Suprapubic skin (tissue), 3 donors: Measurements from ENCODE around the gene TRNP1.

Source experiments
- EP300 ChIP-seq: sonication (generic); formaldehyde crosslinking; IDR thresholded peaks from one replicate; pipeline ENCODE4 v1.6.1; 2017; ENCODE audit warnings: antibody characterized with exemption
- POLR2A ChIP-seq, 2 donors: fragments of 450-650 bp; IDR thresholded peaks; one replicate each; pipeline ENCODE4 v1.6.1; 2017; ENCODE audit warnings: antibody characterized with exemption in 2 of 2, mild to moderate bottlenecking in 2 of 2, moderate library complexity in 2 of 2
- TF ChIP-seq, protein P1 (sequence below), 2 donors: fragments of 200-600 bp in 1 of 2; fragments of 450-650 bp in 1 of 2; sonication (generic) in 1 of 2; IDR thresholded peaks; one replicate each; pipeline ENCODE4 v1.5.1; 2016 to 2019; ENCODE audit warnings: antibody characterized with exemption in 2 of 2, mild to moderate bottlenecking in 1 of 2, moderate library complexity in 1 of 2

DNA sequence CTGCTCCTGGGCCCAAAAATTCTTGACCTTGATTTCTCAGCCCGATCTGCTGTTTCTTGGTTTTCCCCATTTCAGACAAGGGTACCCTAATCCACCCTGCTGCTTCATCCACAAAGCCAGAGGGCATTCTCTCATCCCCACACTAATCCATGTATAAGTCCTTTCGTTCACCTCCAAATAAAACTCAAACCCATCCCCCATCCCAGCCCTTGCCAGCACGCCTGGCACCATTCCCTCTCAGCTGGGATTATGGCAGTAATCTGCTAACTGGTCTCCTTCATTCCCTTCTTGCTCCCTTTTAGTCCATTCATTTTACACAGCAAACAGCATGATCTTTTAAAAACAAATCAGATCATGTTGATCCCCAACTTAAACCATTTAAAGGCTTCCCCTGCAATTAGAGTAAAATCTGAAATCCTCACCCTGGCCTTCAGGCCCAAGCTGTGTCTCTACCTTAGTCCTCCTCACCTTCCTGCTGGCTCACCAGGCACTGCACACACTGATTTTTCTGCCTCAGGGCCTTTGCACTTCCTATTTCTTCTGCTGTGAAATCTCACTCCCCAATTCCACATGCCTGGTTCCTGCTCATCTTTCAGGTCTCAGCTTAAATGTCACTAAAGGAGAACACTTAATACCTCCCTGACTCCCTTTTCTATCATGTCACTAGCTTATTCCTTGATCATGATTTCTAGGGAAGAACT, 12.2 kb upstream of the TRNP1 start:
- TF ChIP-seq, protein P1, sequence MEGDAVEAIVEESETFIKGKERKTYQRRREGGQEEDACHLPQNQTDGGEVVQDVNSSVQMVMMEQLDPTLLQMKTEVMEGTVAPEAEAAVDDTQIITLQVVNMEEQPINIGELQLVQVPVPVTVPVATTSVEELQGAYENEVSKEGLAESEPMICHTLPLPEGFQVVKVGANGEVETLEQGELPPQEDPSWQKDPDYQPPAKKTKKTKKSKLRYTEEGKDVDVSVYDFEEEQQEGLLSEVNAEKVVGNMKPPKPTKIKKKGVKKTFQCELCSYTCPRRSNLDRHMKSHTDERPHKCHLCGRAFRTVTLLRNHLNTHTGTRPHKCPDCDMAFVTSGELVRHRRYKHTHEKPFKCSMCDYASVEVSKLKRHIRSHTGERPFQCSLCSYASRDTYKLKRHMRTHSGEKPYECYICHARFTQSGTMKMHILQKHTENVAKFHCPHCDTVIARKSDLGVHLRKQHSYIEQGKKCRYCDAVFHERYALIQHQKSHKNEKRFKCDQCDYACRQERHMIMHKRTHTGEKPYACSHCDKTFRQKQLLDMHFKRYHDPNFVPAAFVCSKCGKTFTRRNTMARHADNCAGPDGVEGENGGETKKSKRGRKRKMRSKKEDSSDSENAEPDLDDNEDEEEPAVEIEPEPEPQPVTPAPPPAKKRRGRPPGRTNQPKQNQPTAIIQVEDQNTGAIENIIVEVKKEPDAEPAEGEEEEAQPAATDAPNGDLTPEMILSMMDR (IDR thresholded peaks at IDR 0.05), result no peak
- no peak for TF ChIP-seq EP300
- no peak for TF ChIP-seq POLR2A (IDR thresholded peaks at IDR 0.05)
